ENCODE results near the gene KCNK5.

Gene KCNK5

GRCh38 chr6:39204646-39205244 is 24.5 kb downstream of the KCNK5 start:
- no peak for ATAC-seq (ENCODE audit: low read depth)

GRCh38 chr6:39204160-39204495 is 25.1 kb downstream of the KCNK5 start:
- DNase-seq (ENCODE audit: low spot score), result no peak
- Histone ChIP-seq H3K27me3 (ENCODE audit: insufficient read depth, poor library complexity, severe bottlenecking) (no peaks in the 10 kb centered on the region), H3K9me3 (ENCODE audit: severe bottlenecking) (no peaks in the 10 kb centered on the region), H3K27ac (ENCODE audit: poor library complexity, severe bottlenecking) (peak overlapping the region; percentile 74), H3K4me1 (ENCODE audit: insufficient read depth, poor library complexity, severe bottlenecking) (peaks cover 21% of the 10 kb centered on the region), H3K36me3 (ENCODE audit: low read depth) (no peaks in the 10 kb centered on the region), H3K4me3 (ENCODE audit: severe bottlenecking) (no peak overlapping the region)
- ATAC-seq (ENCODE audit: low read depth), result peak; percentile 3; the same call in 1 of the 3 replicates
- TF ChIP-seq CTCF (IDR thresholded peaks at IDR 0.05; ENCODE audit: poor library complexity, severe bottlenecking), result no peak

More at GRCh38 chr6:39204646-39205244, 24.5 kb downstream of the KCNK5 start:
- H3K27ac ChIP-seq (ENCODE audit: poor library complexity, severe bottlenecking), result peak overlapping the region; percentile 74
- peaks cover 27% of the 10 kb centered on the region for H3K4me1 ChIP-seq (ENCODE audit: insufficient read depth, poor library complexity, severe bottlenecking)
- H3K4me3 ChIP-seq (ENCODE audit: severe bottlenecking), result no peak overlapping the region
- no peak for DNase-seq (ENCODE audit: low spot score)
- H3K36me3 ChIP-seq (ENCODE audit: low read depth), result no peaks in the 10 kb centered on the region
- TF ChIP-seq CTCF (IDR thresholded peaks at IDR 0.05; ENCODE audit: poor library complexity, severe bottlenecking), result no peak
- no peaks in the 10 kb centered on the region for H3K9me3 ChIP-seq (ENCODE audit: severe bottlenecking)
- no peaks in the 10 kb centered on the region for H3K27me3 ChIP-seq (ENCODE audit: insufficient read depth, poor library complexity, severe bottlenecking)

- no peak for TF ChIP-seq CTCF (IDR thresholded peaks at IDR 0.05; ENCODE audit: poor library complexity, severe bottlenecking)
- no peaks in the 10 kb centered on the region for H3K9me3 ChIP-seq (ENCODE audit: severe bottlenecking)
- ATAC-seq (ENCODE audit: low read depth), result peak; percentile 93
- no peaks in the 10 kb centered on the region for H3K36me3 ChIP-seq (ENCODE audit: low read depth)
- DNase-seq (ENCODE audit: low spot score), result peak; percentile 95
- H3K27ac ChIP-seq (ENCODE audit: poor library complexity, severe bottlenecking), result peak overlapping the region; percentile 74
- no peak overlapping the region for H3K4me3 ChIP-seq (ENCODE audit: severe bottlenecking)
- H3K4me1 ChIP-seq (ENCODE audit: insufficient read depth, poor library complexity, severe bottlenecking), result peaks cover 20% of the 10 kb centered on the region
- no peaks in the 10 kb centered on the region for H3K27me3 ChIP-seq (ENCODE audit: insufficient read depth, poor library complexity, severe bottlenecking)
Measured at GRCh38 chr6:39203436-39204159, 25.7 kb downstream of the KCNK5 start.

GRCh38 chr6:39202166-39202565 is 27.1 kb downstream of the KCNK5 start:
- H3K4me1 ChIP-seq (ENCODE audit: insufficient read depth, poor library complexity, severe bottlenecking), result peaks cover 20% of the 10 kb centered on the region
- ATAC-seq (ENCODE audit: low read depth), result no peak

More at GRCh38 chr6:39202166-39202565, 27.1 kb downstream of the KCNK5 start:
- DNase-seq (ENCODE audit: low spot score), result no peak
- Histone ChIP-seq H3K4me3 (ENCODE audit: severe bottlenecking) (no peak overlapping the region), H3K27me3 (ENCODE audit: insufficient read depth, poor library complexity, severe bottlenecking) (no peaks in the 10 kb centered on the region), H3K9me3 (ENCODE audit: severe bottlenecking) (no peaks in the 10 kb centered on the region), H3K36me3 (ENCODE audit: low read depth) (no peaks in the 10 kb centered on the region), H3K27ac (ENCODE audit: poor library complexity, severe bottlenecking) (no peak overlapping the region)
- TF ChIP-seq CTCF (IDR thresholded peaks at IDR 0.05; ENCODE audit: poor library complexity, severe bottlenecking), result no peak

Measured in RWPE2 (cell line).